GM12872 (cell line): Measurements from ENCODE around the gene METTL18.

Experiments
- CTCF ChIP-seq: IDR thresholded peaks from 3 replicates; pipeline ENCODE4 v1.5.1; 2011; ENCODE audit warnings: low read depth, mild to moderate bottlenecking, low read length, moderate library complexity; ENCODE audit not compliant: insufficient read depth

The METTL18 gene

GRCh38 chr1:169794530-169795416 is at the start of gene METTL18:
Gene METTL18, minus strand, starts transcription at chr1:169794907. Its CDS starts 1,212 bp downstream, at chr1:169793695.
- no peak for TF ChIP-seq CTCF

GRCh38 chr1:169838942-169839341 is 44.2 kb upstream of the METTL18 start:
- TF ChIP-seq CTCF, result no peak

GRCh38 chr1:169836198-169836597 is 41.5 kb upstream of the METTL18 start:
- no peak for TF ChIP-seq CTCF

- no peak for TF ChIP-seq CTCF
Measured at GRCh38 chr1:169835647-169836046, 40.9 kb upstream of the METTL18 start.

GRCh38 chr1:169834869-169835268 is 40.2 kb upstream of the METTL18 start:
- TF ChIP-seq CTCF, result no peak

- no peak for TF ChIP-seq CTCF
Measured at GRCh38 chr1:169833179-169833901, 38.6 kb upstream of the METTL18 start.

GRCh38 chr1:169829671-169830070 is 35.0 kb upstream of the METTL18 start:
- no peak for TF ChIP-seq CTCF
